NCI-H526 (cell line): Measurements from ENCODE around the gene SPC25.

Source experiments
- DNase-seq, 2 experiments: peaks; one replicate each; lab custom pipeline; 2025; lab: John Stamatoyannopoulos, UW

SPC25 gene

GRCh38 chr2:168843253-168843652 is 47.0 kb downstream of the SPC25 start:
- no peak for DNase-seq

- no peak for DNase-seq
Measured at GRCh38 chr2:168841445-168841844, 48.8 kb downstream of the SPC25 start.

DNA sequence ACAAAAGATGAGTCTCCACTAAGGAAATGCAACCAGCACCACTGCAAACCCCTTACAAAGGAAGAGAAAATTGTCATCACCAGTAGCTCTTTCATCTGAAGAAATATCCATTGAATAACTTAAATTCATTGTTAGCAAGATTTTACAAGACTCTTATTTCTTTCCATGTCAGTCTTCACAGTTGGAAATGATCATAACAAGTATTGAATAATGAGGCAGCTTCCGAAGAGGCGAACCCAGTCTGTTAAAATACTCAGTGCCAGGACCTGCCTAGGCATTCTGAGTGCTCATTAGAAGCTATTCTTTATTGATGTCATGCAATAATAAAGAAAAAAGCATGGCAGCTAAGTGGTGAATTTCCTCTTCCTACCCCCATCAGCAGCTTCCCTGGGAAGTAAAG is 54.3 kb downstream of the SPC25 start:
- no peak for DNase-seq

DNA sequence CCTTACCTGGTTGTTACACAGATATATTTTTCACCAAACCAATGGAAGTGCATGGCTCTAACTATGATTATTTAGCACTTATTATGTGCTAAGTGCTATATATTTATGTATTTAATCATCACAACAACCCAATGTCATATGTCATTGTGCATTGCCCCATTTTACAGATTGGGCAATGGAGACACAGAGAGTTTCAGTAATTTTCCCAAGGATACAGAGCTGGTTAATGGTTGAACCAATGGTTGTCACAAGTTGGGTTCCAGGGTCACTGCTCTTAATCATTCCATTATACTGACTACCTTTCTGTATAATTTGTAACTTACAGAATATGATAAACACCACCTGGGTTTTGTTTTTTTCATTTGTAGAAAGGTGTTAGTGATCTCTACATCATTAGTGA is 58.6 kb downstream of the SPC25 start:
- DNase-seq = no peak

GRCh38 chr2:168830958-168831357 is 59.3 kb downstream of the SPC25 start:
- DNase-seq = no peak

GRCh38 chr2:168825126-168825525 is 65.1 kb downstream of the SPC25 start:
- DNase-seq = no peak

- DNase-seq = no peak
Measured at GRCh38 chr2:168821992-168822391, 68.2 kb downstream of the SPC25 start.

- no peak for DNase-seq
Measured at GRCh38 chr2:168821577-168821976, 68.7 kb downstream of the SPC25 start.
